OCI-LY7 (cell line): Measurements from ENCODE around the gene GPC3.

ENCODE experiments used
- CTCF ChIP-seq: fragments of 200-600 bp; sonication (generic); conservative IDR thresholded peaks from 2 replicates; pipeline ENCODE4 v1.5.1; 2014; ENCODE audit warnings: mild to moderate bottlenecking, antibody characterized with exemption, low read length, moderate library complexity, mixed read lengths
- EZH2phosphoT487 ChIP-seq: fragments of 200-600 bp; sonication (generic); IDR thresholded peaks from 2 replicates; pipeline ENCODE4 v1.6.1; 2018; ENCODE audit warnings: low read depth, borderline replicate concordance, mild to moderate bottlenecking, mixed run types, antibody characterized with exemption, low read length, moderate library complexity, mixed read lengths

- TF ChIP-seq CTCF (no peak), EZH2phosphoT487 (no peak)
Measured at GRCh38 chrX:133999031-133999705, 13.8 kb upstream of the GPC3 start.
